Neural progenitor cell (in vitro differentiated cells): ENCODE results near the gene RHOC.

Source experiments
- EZH2 ChIP-seq: fragments of 200-600 bp; sonication (generic); IDR thresholded peaks from 2 replicates; pipeline ENCODE4 v1.6.1; 2017; ENCODE audit warnings: antibody characterized with exemption, mild to moderate bottlenecking, moderate library complexity
- TF ChIP-seq, protein P1 (sequence below): fragments of 200-600 bp; sonication (generic); IDR thresholded peaks from 2 replicates; pipeline ENCODE4 v1.5.1; 2017; ENCODE audit warnings: antibody characterized with exemption, mild to moderate bottlenecking

GRCh38 chr1:112702420-112703261 is 4.3 kb downstream of the RHOC start:
- TF ChIP-seq, protein P1, sequence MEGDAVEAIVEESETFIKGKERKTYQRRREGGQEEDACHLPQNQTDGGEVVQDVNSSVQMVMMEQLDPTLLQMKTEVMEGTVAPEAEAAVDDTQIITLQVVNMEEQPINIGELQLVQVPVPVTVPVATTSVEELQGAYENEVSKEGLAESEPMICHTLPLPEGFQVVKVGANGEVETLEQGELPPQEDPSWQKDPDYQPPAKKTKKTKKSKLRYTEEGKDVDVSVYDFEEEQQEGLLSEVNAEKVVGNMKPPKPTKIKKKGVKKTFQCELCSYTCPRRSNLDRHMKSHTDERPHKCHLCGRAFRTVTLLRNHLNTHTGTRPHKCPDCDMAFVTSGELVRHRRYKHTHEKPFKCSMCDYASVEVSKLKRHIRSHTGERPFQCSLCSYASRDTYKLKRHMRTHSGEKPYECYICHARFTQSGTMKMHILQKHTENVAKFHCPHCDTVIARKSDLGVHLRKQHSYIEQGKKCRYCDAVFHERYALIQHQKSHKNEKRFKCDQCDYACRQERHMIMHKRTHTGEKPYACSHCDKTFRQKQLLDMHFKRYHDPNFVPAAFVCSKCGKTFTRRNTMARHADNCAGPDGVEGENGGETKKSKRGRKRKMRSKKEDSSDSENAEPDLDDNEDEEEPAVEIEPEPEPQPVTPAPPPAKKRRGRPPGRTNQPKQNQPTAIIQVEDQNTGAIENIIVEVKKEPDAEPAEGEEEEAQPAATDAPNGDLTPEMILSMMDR: no peak
- TF ChIP-seq EZH2: no peak
